ENCODE results near the gene ST6GALNAC5.

The ST6GALNAC5 gene

GRCh38 chr1:76919085-76919484 is 51.8 kb downstream of the ST6GALNAC5 start:
- no peak for DNase-seq (ENCODE audit: low read depth in 1 of 2, low spot score in 1 of 2)
- TF ChIP-seq POLR2AphosphoS5 (IDR thresholded peaks at IDR 0.05; ENCODE audit: low read depth): no peak
- TF ChIP-seq SPI1 (IDR thresholded peaks at IDR 0.05; ENCODE audit: borderline replicate concordance, low read depth): no peak
- TF ChIP-seq GABPA (IDR thresholded peaks at IDR 0.05; ENCODE audit: low read depth): no peak
- no peak for TF ChIP-seq CTCF (IDR thresholded peaks at IDR 0.05; ENCODE audit: insufficient read depth, low read length)
- H3K27ac ChIP-seq (replicated peaks): no peak overlapping the region

GRCh38 chr1:76921590-76921989 is 54.3 kb downstream of the ST6GALNAC5 start:
- TF ChIP-seq POLR2AphosphoS5 (IDR thresholded peaks at IDR 0.05; ENCODE audit: low read depth) (no peak), CTCF (IDR thresholded peaks at IDR 0.05; ENCODE audit: insufficient read depth, low read length) (no peak), GABPA (IDR thresholded peaks at IDR 0.05; ENCODE audit: low read depth) (no peak), REST (IDR thresholded peaks at IDR 0.05; ENCODE audit: insufficient replicate concordance, low read depth) (no peak), SPI1 (IDR thresholded peaks at IDR 0.05; ENCODE audit: borderline replicate concordance, low read depth) (no peak)
- no peak overlapping the region for H3K4me3 ChIP-seq (replicated peaks; ENCODE audit: insufficient read depth, low read length)
- no peak overlapping the region for H3K27ac ChIP-seq (replicated peaks)
- peaks cover 15% of the 10 kb centered on the region for H3K27me3 ChIP-seq (ENCODE audit: insufficient read depth, poor library complexity, severe bottlenecking)
- DNase-seq (ENCODE audit: low read depth in 1 of 2, low spot score in 1 of 2): no peak

More at GRCh38 chr1:76919085-76919484, 51.8 kb downstream of the ST6GALNAC5 start:
- H3K27me3 ChIP-seq (ENCODE audit: insufficient read depth, poor library complexity, severe bottlenecking): peaks cover 15% of the 10 kb centered on the region
- H3K4me3 ChIP-seq (replicated peaks; ENCODE audit: insufficient read depth, low read length): no peak overlapping the region

- Histone ChIP-seq H3K4me3 (replicated peaks; ENCODE audit: insufficient read depth, low read length) (no peak overlapping the region), H3K27me3 (ENCODE audit: insufficient read depth, poor library complexity, severe bottlenecking) (peaks cover 11% of the 10 kb centered on the region), H3K27ac (replicated peaks) (no peak overlapping the region)
- DNase-seq (ENCODE audit: low read depth in 1 of 2, low spot score in 1 of 2): no peak
- TF ChIP-seq POLR2AphosphoS5 (IDR thresholded peaks at IDR 0.05; ENCODE audit: low read depth): no peak
- no peak for TF ChIP-seq REST (IDR thresholded peaks at IDR 0.05; ENCODE audit: insufficient replicate concordance, low read depth)
- TF ChIP-seq GABPA (IDR thresholded peaks at IDR 0.05; ENCODE audit: low read depth): no peak
- no peak for TF ChIP-seq SPI1 (IDR thresholded peaks at IDR 0.05; ENCODE audit: borderline replicate concordance, low read depth)
- no peak for TF ChIP-seq CTCF (IDR thresholded peaks at IDR 0.05; ENCODE audit: insufficient read depth, low read length)
Measured at GRCh38 chr1:76925825-76926224, 58.5 kb downstream of the ST6GALNAC5 start.

- TF ChIP-seq SPI1 (IDR thresholded peaks at IDR 0.05; ENCODE audit: borderline replicate concordance, low read depth) (no peak), GABPA (IDR thresholded peaks at IDR 0.05; ENCODE audit: low read depth) (no peak), REST (IDR thresholded peaks at IDR 0.05; ENCODE audit: insufficient replicate concordance, low read depth) (no peak), POLR2AphosphoS5 (IDR thresholded peaks at IDR 0.05; ENCODE audit: low read depth) (no peak), CTCF (IDR thresholded peaks at IDR 0.05; ENCODE audit: insufficient read depth, low read length) (no peak)
- Histone ChIP-seq H3K27me3 (ENCODE audit: insufficient read depth, poor library complexity, severe bottlenecking) (peaks cover 2% of the 10 kb centered on the region), H3K27ac (replicated peaks) (no peak overlapping the region), H3K4me3 (replicated peaks; ENCODE audit: insufficient read depth, low read length) (no peak overlapping the region)
- DNase-seq (ENCODE audit: low read depth in 1 of 2, low spot score in 1 of 2): no peak
Measured at GRCh38 chr1:76928522-76928921, 61.2 kb downstream of the ST6GALNAC5 start.

Measured in HL-60 (cell line).